Hematopoietic multipotent progenitor cell (in vitro differentiated cells): ENCODE measurements around the gene ASPN. TPM values are rescaled to one million over a fixed set of nuclear protein-coding genes. Genes with fewer than 3 reads are reported as not detected.

Source experiments
- DNase-seq, 3 donors: peaks; one replicate each; pipeline ENCODE4 v3.0.0-alpha.2; 2011 to 2015; ENCODE audit warnings: low read depth in 2 of 3, low spot score in 2 of 3
- total RNA-seq: library from RNA; depleted of rRNA; stranded (reverse); fragments of >200 nt; gene quantifications from one replicate; pipeline ENCODE4 v1.2.3, GENCODE V29; 2012

ASPN gene
- total RNA-seq: not detected

- DNase-seq: no peak
Measured at GRCh38 chr9:92482329-92482728, at the start of gene ASPN. Gene ASPN, minus strand, starts transcription at chr9:92482506.

- DNase-seq: no peak
Measured at GRCh38 chr9:92530893-92531292, 48.6 kb upstream of the ASPN start.

GRCh38 chr9:92529124-92529523, 46.8 kb upstream of the ASPN start:
- no peak for DNase-seq

- no peak for DNase-seq
Measured at GRCh38 chr9:92528522-92528849, 46.2 kb upstream of the ASPN start.

GRCh38 chr9:92527832-92528521, 45.7 kb upstream of the ASPN start:
- no peak for DNase-seq

GRCh38 chr9:92527291-92527828, 45.1 kb upstream of the ASPN start:
- DNase-seq: no peak

GRCh38 chr9:92525306-92525705, 43.0 kb upstream of the ASPN start:
- DNase-seq: no peak

GRCh38 chr9:92524881-92525280, 42.6 kb upstream of the ASPN start:
- no peak for DNase-seq

- no peak for DNase-seq
Measured at GRCh38 chr9:92522983-92523970, 41.0 kb upstream of the ASPN start.

- DNase-seq: no peak
Measured at GRCh38 chr9:92520837-92521236, 38.5 kb upstream of the ASPN start.

- no peak for DNase-seq
Measured at GRCh38 chr9:92518199-92518598, 35.9 kb upstream of the ASPN start.

GRCh38 chr9:92517046-92517445, 34.7 kb upstream of the ASPN start:
- DNase-seq: no peak

GRCh38 chr9:92516521-92516920, 34.2 kb upstream of the ASPN start:
- DNase-seq: no peak

GRCh38 chr9:92514635-92515034, 32.3 kb upstream of the ASPN start:
- DNase-seq: no peak

GRCh38 chr9:92513349-92513748, 31.0 kb upstream of the ASPN start:
- DNase-seq: no peak

- no peak for DNase-seq
Measured at GRCh38 chr9:92512622-92513021, 30.3 kb upstream of the ASPN start.

- no peak for DNase-seq
Measured at GRCh38 chr9:92510747-92511146, 28.4 kb upstream of the ASPN start.

GRCh38 chr9:92509050-92509449, 26.7 kb upstream of the ASPN start:
- no peak for DNase-seq

GRCh38 chr9:92508018-92508820, 25.9 kb upstream of the ASPN start:
- DNase-seq: no peak

GRCh38 chr9:92507496-92507895, 25.2 kb upstream of the ASPN start:
- no peak for DNase-seq

GRCh38 chr9:92507005-92507404, 24.7 kb upstream of the ASPN start:
- DNase-seq: no peak
